Tibial nerve (tissue), 4 donors: ENCODE measurements around the gene DCPS.
"Not testable (repeated sequence)": the region's sequence is repeated elsewhere in the genome, so short reads cannot be mapped to it uniquely, and the experiment has no call there.

ENCODE experiments used
- EP300 ChIP-seq, 2 donors: sonication (generic); formaldehyde crosslinking; IDR thresholded peaks; one replicate each; pipeline ENCODE4 v1.6.1; 2017; ENCODE audit warnings: antibody characterized with exemption in 2 of 2, mild to moderate bottlenecking in 1 of 2
- POLR2A ChIP-seq, 2 donors: fragments of 450-650 bp; IDR thresholded peaks; one replicate each; pipeline ENCODE4 v1.6.1; 2017; ENCODE audit warnings: antibody characterized with exemption in 2 of 2, mild to moderate bottlenecking in 2 of 2, moderate library complexity in 2 of 2
- TF ChIP-seq, protein P1 (sequence below), 5 experiments: fragments of 200-600 bp in 3 of 5; fragments of 450-650 bp in 2 of 5; sonication (generic) in 3 of 5; IDR thresholded peaks; one replicate each; pipeline ENCODE4 v1.5.1; 2016 to 2019; ENCODE audit warnings: antibody characterized with exemption in 5 of 5, mild to moderate bottlenecking in 3 of 5, moderate library complexity in 2 of 5

GRCh38 chr11:126394634-126395072 is 90.8 kb downstream of the DCPS start:
- TF ChIP-seq POLR2A, EP300 (IDR thresholded peaks at IDR 0.05): not testable (repeated sequence)
- TF ChIP-seq, protein P1, sequence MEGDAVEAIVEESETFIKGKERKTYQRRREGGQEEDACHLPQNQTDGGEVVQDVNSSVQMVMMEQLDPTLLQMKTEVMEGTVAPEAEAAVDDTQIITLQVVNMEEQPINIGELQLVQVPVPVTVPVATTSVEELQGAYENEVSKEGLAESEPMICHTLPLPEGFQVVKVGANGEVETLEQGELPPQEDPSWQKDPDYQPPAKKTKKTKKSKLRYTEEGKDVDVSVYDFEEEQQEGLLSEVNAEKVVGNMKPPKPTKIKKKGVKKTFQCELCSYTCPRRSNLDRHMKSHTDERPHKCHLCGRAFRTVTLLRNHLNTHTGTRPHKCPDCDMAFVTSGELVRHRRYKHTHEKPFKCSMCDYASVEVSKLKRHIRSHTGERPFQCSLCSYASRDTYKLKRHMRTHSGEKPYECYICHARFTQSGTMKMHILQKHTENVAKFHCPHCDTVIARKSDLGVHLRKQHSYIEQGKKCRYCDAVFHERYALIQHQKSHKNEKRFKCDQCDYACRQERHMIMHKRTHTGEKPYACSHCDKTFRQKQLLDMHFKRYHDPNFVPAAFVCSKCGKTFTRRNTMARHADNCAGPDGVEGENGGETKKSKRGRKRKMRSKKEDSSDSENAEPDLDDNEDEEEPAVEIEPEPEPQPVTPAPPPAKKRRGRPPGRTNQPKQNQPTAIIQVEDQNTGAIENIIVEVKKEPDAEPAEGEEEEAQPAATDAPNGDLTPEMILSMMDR (IDR thresholded peaks at IDR 0.05): not testable (repeated sequence)
